MM.1S (cell line): Measurements from ENCODE around the gene MYO10.

Experiments
- DNase-seq: peaks from one replicate; pipeline ENCODE4 v3.0.0-alpha.2; 2015
- H2AFZ ChIP-seq: fragments of 300-600 bp; sonication (generic); 2 replicates; pipeline ENCODE4 v1.6.0; 2016; ENCODE audit warnings: antibody characterized with exemption, low read length
- H3F3A ChIP-seq: fragments of 300-600 bp; sonication (generic); 2 replicates; pipeline ENCODE4 v1.6.1; 2016; ENCODE audit warnings: mild to moderate bottlenecking, antibody characterized with exemption, low read length, moderate library complexity, mixed read lengths; ENCODE audit not compliant: insufficient read depth
- H3K27ac ChIP-seq: fragments of 300-600 bp; sonication (generic); 2 replicates; pipeline ENCODE4 v1.5.1; 2016; ENCODE audit warnings: mild to moderate bottlenecking, low read length
- H3K27me3 ChIP-seq: fragments of 300-600 bp; sonication (generic); replicated peaks from 2 replicates; pipeline ENCODE4 v1.6.0; 2016; ENCODE audit warnings: low read length; ENCODE audit not compliant: insufficient read depth
- H3K36me3 ChIP-seq: fragments of 300-600 bp; sonication (generic); replicated peaks from 2 replicates; pipeline ENCODE4 v1.6.1; 2016; ENCODE audit warnings: mild to moderate bottlenecking, low read length, mixed read lengths; ENCODE audit not compliant: insufficient read depth
- H3K4me1 ChIP-seq: fragments of 300-600 bp; sonication (generic); 2 replicates; pipeline ENCODE4 v1.6.1; 2016; ENCODE audit warnings: low read length, mixed read lengths
- H3K4me2 ChIP-seq: fragments of 300-600 bp; sonication (generic); 2 replicates; pipeline ENCODE4 v1.6.0; 2016; ENCODE audit warnings: low read depth, low read length
- H3K4me3 ChIP-seq: fragments of 300-600 bp; sonication (generic); 2 replicates; pipeline ENCODE4 v1.5.1; 2016; ENCODE audit warnings: low read length, mixed read lengths
- H3K79me2 ChIP-seq: fragments of 300-600 bp; sonication (generic); 2 replicates; pipeline ENCODE4 v1.6.1; 2016; ENCODE audit warnings: mixed run types, low read length, mixed read lengths
- H3K9ac ChIP-seq: fragments of 300-600 bp; sonication (generic); 2 replicates; pipeline ENCODE4 v1.6.1; 2016; ENCODE audit warnings: low read length, mixed read lengths
- H3K9me2 ChIP-seq: fragments of 300-600 bp; sonication (generic); replicated peaks from 2 replicates; pipeline ENCODE4 v1.6.1; 2016; ENCODE audit warnings: mild to moderate bottlenecking, low read length, mixed read lengths; ENCODE audit not compliant: insufficient read depth
- H3K9me3 ChIP-seq: fragments of 300-600 bp; sonication (generic); replicated peaks from 2 replicates; pipeline ENCODE4 v1.6.1; 2016; ENCODE audit warnings: mild to moderate bottlenecking, low read length, mixed read lengths; ENCODE audit not compliant: insufficient read depth
- H4K20me1 ChIP-seq: fragments of 300-600 bp; sonication (generic); 2 replicates; pipeline ENCODE4 v1.6.1; 2016; ENCODE audit warnings: mild to moderate bottlenecking, low read length, moderate library complexity, mixed read lengths; ENCODE audit not compliant: insufficient read depth
- CTCF ChIP-seq: fragments of 300-600 bp; sonication (generic); IDR thresholded peaks from 2 replicates; pipeline ENCODE4 v1.5.1; 2016; ENCODE audit warnings: antibody characterized with exemption, low read length, mixed read lengths
- EZH2 ChIP-seq: fragments of 300-600 bp; sonication (generic); optimal IDR thresholded peaks from 2 replicates; pipeline ENCODE3; 2017; ENCODE audit warnings: low read depth, mild to moderate bottlenecking, antibody characterized with exemption, low read length, mixed read lengths
- EZH2phosphoT487 ChIP-seq: fragments of 300-600 bp; sonication (generic); IDR thresholded peaks from 2 replicates; pipeline ENCODE4 v1.6.1; 2018; ENCODE audit warnings: antibody characterized with exemption, low read length

The MYO10 gene

GRCh38 chr5:16970260-16970659 lies 34.2 kb upstream of the MYO10 start:
- H3K4me2 ChIP-seq, result no peak overlapping the region
- H3K9me2 ChIP-seq, result no peaks in the 10 kb centered on the region
- no peaks in the 10 kb centered on the region for H3F3A ChIP-seq
- H3K4me3 ChIP-seq, result no peak overlapping the region
- H3K27me3 ChIP-seq, result no peaks in the 10 kb centered on the region
- H2AFZ ChIP-seq, result no peak overlapping the region
- H3K79me2 ChIP-seq, result no peaks in the 10 kb centered on the region
- no peaks in the 10 kb centered on the region for H3K4me1 ChIP-seq
- H3K9me3 ChIP-seq, result no peaks in the 10 kb centered on the region
- H3K9ac ChIP-seq, result no peak overlapping the region
- no peaks in the 10 kb centered on the region for H4K20me1 ChIP-seq
- no peak overlapping the region for H3K27ac ChIP-seq
- no peaks in the 10 kb centered on the region for H3K36me3 ChIP-seq
- no peak for TF ChIP-seq CTCF
- TF ChIP-seq EZH2, result no peak
- no peak for TF ChIP-seq EZH2phosphoT487
- DNase-seq, result no peak

GRCh38 chr5:16965581-16965980 lies 29.5 kb upstream of the MYO10 start:
- no peaks in the 10 kb centered on the region for H3K9me2 ChIP-seq
- no peaks in the 10 kb centered on the region for H3F3A ChIP-seq
- H3K9ac ChIP-seq, result no peak overlapping the region
- no peaks in the 10 kb centered on the region for H3K79me2 ChIP-seq
- H3K27me3 ChIP-seq, result no peaks in the 10 kb centered on the region
- no peaks in the 10 kb centered on the region for H3K4me1 ChIP-seq
- DNase-seq, result no peak
- H3K36me3 ChIP-seq, result no peaks in the 10 kb centered on the region
- no peaks in the 10 kb centered on the region for H3K9me3 ChIP-seq
- no peaks in the 10 kb centered on the region for H4K20me1 ChIP-seq
- no peak overlapping the region for H2AFZ ChIP-seq
- no peak overlapping the region for H3K27ac ChIP-seq
- no peak for TF ChIP-seq CTCF
- TF ChIP-seq EZH2, result no peak
- no peak for TF ChIP-seq EZH2phosphoT487
- no peak overlapping the region for H3K4me2 ChIP-seq
- no peak overlapping the region for H3K4me3 ChIP-seq

DNA sequence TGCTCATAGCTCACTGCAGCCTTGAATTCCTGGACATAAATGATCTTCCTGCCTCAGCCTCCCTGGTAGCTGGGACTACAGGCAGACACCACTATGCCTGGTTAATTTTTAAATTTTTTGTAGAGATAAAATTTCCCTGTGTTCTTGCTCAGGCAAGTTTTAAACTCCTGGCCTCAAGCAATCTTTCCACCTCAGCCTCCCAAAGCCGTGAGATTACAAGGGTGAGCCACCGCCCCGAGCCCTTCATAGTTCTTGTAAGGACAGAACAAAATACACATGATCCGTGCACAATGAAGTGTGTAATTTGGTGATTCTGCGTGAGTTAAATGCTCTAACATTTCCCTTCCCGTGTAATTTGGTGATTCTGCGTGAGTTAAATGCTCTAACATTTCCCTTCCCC lies 27.7 kb upstream of the MYO10 start:
- H3K27me3 ChIP-seq, result no peaks in the 10 kb centered on the region
- H3K36me3 ChIP-seq, result no peaks in the 10 kb centered on the region
- no peak overlapping the region for H3K9ac ChIP-seq
- no peak overlapping the region for H3K4me3 ChIP-seq
- H3F3A ChIP-seq, result no peaks in the 10 kb centered on the region
- no peaks in the 10 kb centered on the region for H3K9me2 ChIP-seq
- H3K4me1 ChIP-seq, result no peaks in the 10 kb centered on the region
- no peak overlapping the region for H3K27ac ChIP-seq
- no peak for DNase-seq
- no peak overlapping the region for H3K4me2 ChIP-seq
- TF ChIP-seq EZH2 (no peak), CTCF (no peak), EZH2phosphoT487 (no peak)
- no peaks in the 10 kb centered on the region for H3K9me3 ChIP-seq
- no peak overlapping the region for H2AFZ ChIP-seq
- H3K79me2 ChIP-seq, result no peaks in the 10 kb centered on the region
- no peaks in the 10 kb centered on the region for H4K20me1 ChIP-seq
